SH-SY5Y (cell line): ENCODE measurements around the gene TMEM43.

Experiments
- GATA2 ChIP-seq: IDR thresholded peaks from 2 replicates; pipeline ENCODE4 v1.6.1; 2011; ENCODE audit warnings: mild to moderate bottlenecking, low read depth, low read length
- GATA3 ChIP-seq: IDR thresholded peaks from 2 replicates; pipeline ENCODE4 v1.6.1; 2011; ENCODE audit warnings: low read depth, mild to moderate bottlenecking, low read length, moderate library complexity

The TMEM43 gene

DNA sequence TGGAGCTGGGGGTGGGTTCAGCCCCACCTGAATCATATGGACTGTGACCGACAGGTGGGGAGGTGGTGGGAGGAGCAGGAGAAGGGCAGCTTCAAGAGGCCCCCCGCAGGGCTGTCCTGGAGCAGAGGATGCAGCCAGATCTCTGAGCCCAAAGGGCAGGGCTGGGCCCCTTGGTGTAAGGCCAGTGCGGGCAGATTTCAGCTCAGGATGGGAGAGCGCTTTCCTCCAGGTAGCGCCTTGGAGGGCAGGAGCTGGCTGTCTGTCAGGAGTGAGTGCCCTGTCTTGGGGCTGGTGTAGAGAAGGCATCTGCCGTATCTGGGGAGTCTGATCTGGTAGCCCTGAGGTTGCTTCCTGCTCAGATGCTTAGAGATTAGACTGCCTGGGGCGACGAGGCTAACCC lies 7.3 kb downstream of the TMEM43 start:
- TF ChIP-seq GATA3, result no peak
- no peak for TF ChIP-seq GATA2

GRCh38 chr3:14132689-14133088 lies 7.8 kb downstream of the TMEM43 start:
- TF ChIP-seq GATA2 (no peak), GATA3 (no peak)

DNA sequence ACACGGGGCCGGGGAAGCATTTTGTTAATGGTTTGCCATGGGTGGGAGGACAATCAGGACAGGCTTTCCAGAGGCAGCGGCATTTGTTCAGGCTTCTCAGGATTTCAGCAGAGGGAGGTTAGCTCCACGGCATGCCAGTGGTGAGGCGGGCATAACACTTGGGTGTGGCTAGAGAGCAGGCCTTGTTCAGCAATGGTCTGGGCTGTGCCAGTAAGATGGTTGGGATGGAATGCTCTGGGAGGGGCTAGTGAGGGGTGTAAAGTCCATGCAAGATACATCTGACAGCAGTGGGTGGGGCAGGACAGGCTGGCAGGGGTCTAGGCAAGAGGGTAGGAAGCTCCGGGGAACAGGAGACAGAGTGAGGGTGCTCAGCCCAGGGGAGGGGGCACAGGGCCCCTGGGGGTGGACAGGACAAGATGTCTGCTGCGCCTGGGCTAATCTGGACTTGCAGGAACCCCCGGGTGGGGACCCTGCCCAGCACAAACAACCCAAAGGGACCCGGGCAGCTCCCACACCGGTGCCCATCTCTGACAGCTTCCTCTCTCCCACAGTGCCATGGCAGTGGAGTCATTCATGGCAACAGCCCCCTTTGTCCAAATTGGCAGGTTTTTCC lies 8.4 kb downstream of the TMEM43 start:
- no peak for TF ChIP-seq GATA2
- TF ChIP-seq GATA3, result no peak

GRCh38 chr3:14133876-14134275 lies 9.0 kb downstream of the TMEM43 start:
- TF ChIP-seq GATA2 (no peak), GATA3 (no peak)

- TF ChIP-seq GATA3 (no peak), GATA2 (no peak)
Observed at GRCh38 chr3:14134291-14134690, 9.4 kb downstream of the TMEM43 start.

DNA sequence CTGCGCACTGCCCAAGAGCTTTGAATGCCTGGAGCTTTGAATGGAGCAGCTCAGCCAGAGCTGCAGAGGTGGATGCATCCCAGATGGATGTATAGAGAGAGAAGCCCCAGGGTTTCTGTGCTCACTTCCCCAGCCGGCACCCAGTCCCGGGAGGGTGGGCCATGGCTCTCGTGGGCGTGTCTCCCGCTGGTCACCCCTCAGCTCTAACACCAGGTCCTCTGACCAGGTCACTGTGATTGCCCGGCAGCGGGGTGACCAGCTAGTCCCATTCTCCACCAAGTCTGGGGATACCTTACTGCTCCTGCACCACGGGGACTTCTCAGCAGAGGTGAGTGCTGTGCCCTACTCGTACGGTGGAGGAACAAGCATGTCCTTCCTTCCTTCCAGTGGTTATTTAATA lies 10.7 kb downstream of the TMEM43 start:
- no peak for TF ChIP-seq GATA2
- TF ChIP-seq GATA3, result no peak

DNA sequence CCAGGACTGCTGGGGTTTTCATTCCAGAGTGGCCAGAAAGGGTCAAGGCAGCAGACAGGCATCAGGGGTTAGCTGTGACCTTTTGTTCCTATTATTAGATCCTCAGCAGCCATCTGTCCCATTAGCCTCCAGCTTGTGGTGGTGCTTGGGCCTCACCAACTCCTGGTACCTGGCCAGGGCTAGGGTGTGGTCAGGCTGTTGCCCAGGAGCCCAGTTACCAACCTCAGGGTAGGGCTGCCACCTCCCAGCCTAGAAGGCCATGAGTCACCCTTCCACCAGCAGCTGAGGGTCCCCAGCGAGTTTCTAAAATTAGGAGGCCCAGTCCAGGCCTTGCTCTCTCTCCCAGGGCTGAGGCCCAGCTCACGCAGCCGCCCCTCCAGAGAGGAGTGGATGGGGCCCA lies 12.2 kb downstream of the TMEM43 start:
- no peak for TF ChIP-seq GATA3
- no peak for TF ChIP-seq GATA2

GRCh38 chr3:14137445-14137844 lies 12.6 kb downstream of the TMEM43 start:
- no peak for TF ChIP-seq GATA2
- no peak for TF ChIP-seq GATA3

GRCh38 chr3:14138109-14138877 lies 13.4 kb downstream of the TMEM43 start:
- no peak for TF ChIP-seq GATA3
- no peak for TF ChIP-seq GATA2

- TF ChIP-seq GATA3 (no peak), GATA2 (no peak)
Observed at GRCh38 chr3:14138878-14139655, 14.2 kb downstream of the TMEM43 start.

GRCh38 chr3:14139771-14140170 lies 14.9 kb downstream of the TMEM43 start:
- no peak for TF ChIP-seq GATA2
- no peak for TF ChIP-seq GATA3

DNA sequence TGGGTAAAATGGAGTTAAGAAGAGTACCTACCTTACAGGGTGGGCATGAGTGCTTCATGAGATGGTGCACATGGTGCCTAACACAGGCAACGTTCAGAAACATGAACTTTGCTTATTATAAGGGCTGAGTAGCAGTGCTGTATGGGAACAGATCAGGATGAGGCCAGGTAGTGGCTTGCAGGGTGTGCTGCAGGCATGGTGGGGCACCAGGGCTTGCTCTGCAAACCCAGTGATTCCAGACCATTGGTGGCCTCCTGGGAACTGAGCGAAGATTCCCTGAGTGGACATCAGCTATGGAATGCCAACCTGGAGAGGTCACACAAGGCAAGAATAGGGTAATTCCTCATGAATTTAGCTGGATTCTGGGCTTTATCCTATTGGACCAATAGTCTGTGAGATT lies 15.8 kb downstream of the TMEM43 start:
- TF ChIP-seq GATA2, result no peak
- no peak for TF ChIP-seq GATA3

DNA sequence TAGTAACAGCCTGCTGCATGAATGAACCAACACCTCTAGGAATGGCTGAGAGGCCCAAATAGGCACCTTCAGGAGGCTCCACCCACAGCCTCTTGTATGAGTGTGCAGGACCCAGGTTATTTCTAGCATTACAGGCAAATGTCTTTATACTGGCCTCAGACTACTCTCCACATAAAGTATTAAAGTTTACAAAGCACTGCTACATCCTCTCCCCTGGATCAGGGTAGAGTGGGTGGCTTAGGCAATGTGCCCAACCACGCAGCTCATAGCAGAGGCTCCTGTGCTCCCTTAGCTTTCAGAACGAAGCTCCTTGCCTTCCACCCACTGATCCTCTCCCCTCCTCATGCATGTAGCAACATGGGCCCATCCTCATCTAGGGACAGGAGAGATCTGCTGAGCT lies 16.3 kb downstream of the TMEM43 start:
- TF ChIP-seq GATA2 (no peak), GATA3 (no peak)

- TF ChIP-seq GATA3 (no peak), GATA2 (no peak)
Observed at GRCh38 chr3:14141602-14142341, 16.9 kb downstream of the TMEM43 start.
